PC-3 (cell line): Measurements from ENCODE around the gene MAIP1. TPM values are rescaled to one million over a fixed set of nuclear protein-coding genes. Genes with fewer than 3 reads are reported as not detected.

ENCODE experiments used
- ATAC-seq: fragments of 200-7000 bp; cut with Tn5 transposase; 2 replicates; pipeline ENCODE4 v1.9.1; 2020; ENCODE audit warnings: mild to moderate bottlenecking, moderate library complexity
- BruUV-seq: library from RNA; stranded (reverse); fragments of 400-500 nt; replicated peaks from 2 replicates; lab custom pipeline; 2021; lab: Mats Ljungman, UMichigan
- CTCF ChIA-PET: fragments of 300-600 bp; sonication (Branson Sonifier 250); formaldehyde crosslinking; loops from one replicate; lab custom pipeline; 2022; ENCODE audit warnings: antibody characterized with exemption; lab: Charles Lee
- POLR2A ChIA-PET: fragments of 300-600 bp; sonication (Branson Sonifier 250); formaldehyde crosslinking; loops from one replicate; lab custom pipeline; 2022; ENCODE audit warnings: antibody characterized with exemption; ENCODE audit not compliant: unreplicated experiment; lab: Charles Lee
- DNase-seq: peaks from one replicate; pipeline ENCODE4 v3.0.0-alpha.2; 2015
- H2AFZ ChIP-seq: fragments of 300-600 bp; sonication (generic); 2 replicates; pipeline ENCODE4 v1.6.0; 2016; ENCODE audit warnings: antibody characterized with exemption, low read length
- H3F3A ChIP-seq: fragments of 300-600 bp; sonication (generic); one replicate; pipeline ENCODE4 v1.6.0; 2017; ENCODE audit warnings: antibody characterized with exemption, low read length, control low read depth, mild to moderate bottlenecking; ENCODE audit not compliant: unreplicated experiment
- H3K27ac ChIP-seq: fragments of 300-600 bp; sonication (generic); 2 replicates; pipeline ENCODE4 v1.5.1; 2016; ENCODE audit warnings: mild to moderate bottlenecking, low read length
- H3K27me3 ChIP-seq: fragments of 300-600 bp; sonication (generic); 2 replicates; pipeline ENCODE4 v1.6.1; 2016; ENCODE audit warnings: low read length, mixed read lengths
- H3K36me3 ChIP-seq: fragments of 300-600 bp; sonication (generic); 2 replicates; pipeline ENCODE4 v1.6.1; 2016; ENCODE audit warnings: low read depth, mixed run types, low read length, mixed read lengths
- H3K4me1 ChIP-seq: fragments of 300-600 bp; sonication (generic); 2 replicates; pipeline ENCODE4 v1.5.1; 2016; ENCODE audit warnings: low read length; ENCODE audit not compliant: insufficient read depth
- H3K4me2 ChIP-seq: fragments of 300-600 bp; sonication (generic); 2 replicates; pipeline ENCODE4 v1.6.0; 2016; ENCODE audit warnings: low read length
- H3K4me3 ChIP-seq: fragments of 300-600 bp; sonication (generic); 2 replicates; pipeline ENCODE4 v1.5.1; 2016; ENCODE audit warnings: mild to moderate bottlenecking, low read length, mixed read lengths
- H3K79me2 ChIP-seq: fragments of 300-600 bp; sonication (generic); 2 replicates; pipeline ENCODE4 v1.6.1; 2017; ENCODE audit warnings: low read length, mixed read lengths
- H3K9ac ChIP-seq: fragments of 300-600 bp; sonication (generic); 2 replicates; pipeline ENCODE4 v1.6.0; 2016; ENCODE audit warnings: mild to moderate bottlenecking, low read length
- H3K9me2 ChIP-seq: fragments of 300-600 bp; sonication (generic); replicated peaks from 2 replicates; pipeline ENCODE4 v1.6.1; 2016; ENCODE audit warnings: mixed run types, low read length, mixed read lengths
- H3K9me3 ChIP-seq: fragments of 300-600 bp; sonication (generic); 2 replicates; pipeline ENCODE4 v1.6.1; 2016; ENCODE audit warnings: low read length, mixed read lengths
- H4K20me1 ChIP-seq: fragments of 300-600 bp; sonication (generic); 2 replicates; pipeline ENCODE4 v1.6.1; 2016; ENCODE audit warnings: low read length, mixed read lengths
- CTCF ChIP-seq: fragments of 300-600 bp; sonication (generic); conservative IDR thresholded peaks from 2 replicates; pipeline ENCODE4 v1.5.1; 2017; ENCODE audit warnings: antibody characterized with exemption, low read depth, mild to moderate bottlenecking, low read length
- EZH2 ChIP-seq: fragments of 300-600 bp; sonication (generic); IDR thresholded peaks from one replicate; pipeline ENCODE4 v1.6.1; 2017; ENCODE audit warnings: antibody characterized with exemption, mild to moderate bottlenecking, low read length; ENCODE audit not compliant: unreplicated experiment
- EZH2phosphoT487 ChIP-seq: fragments of 300-600 bp; sonication (generic); IDR thresholded peaks from 2 replicates; pipeline ENCODE4 v1.6.1; 2018; ENCODE audit warnings: mild to moderate bottlenecking, antibody characterized with exemption, low read length, borderline replicate concordance
- intact Hi-C: fragments of 100-400 bp; cut with micrococcal nuclease; formaldehyde crosslinking; loops from 2 replicates; pipeline ENCODE4 v1.9.0; 2023
- total RNA-seq: library from RNA; depleted of rRNA; stranded (reverse); fragments of >200 nt; gene quantifications from 2 replicates; pipeline ENCODE4 v1.2.3, GENCODE V29; 2014

The MAIP1 gene
- total RNA-seq, 1 experiment from 2014 or later = 44.7 TPM

GRCh38 chr2:199977984-199978415 lies 22.6 kb downstream of the MAIP1 start:
- peaks cover 5% of the 10 kb centered on the region; the same call in 1 of the 2 replicates for H3K36me3 ChIP-seq
- H3K4me2 ChIP-seq = peak overlapping the region; percentile 82
- H3K27me3 ChIP-seq = no peaks in the 10 kb centered on the region
- H3K9me2 ChIP-seq = no peaks in the 10 kb centered on the region
- H2AFZ ChIP-seq = no peak overlapping the region
- intact Hi-C loops = loop anchor here (2.0 to 5.0 kb wide), 2 partner anchors 281 to 429 kb away; no protein-coding TSS in a partner anchor
- peaks cover 26% of the 10 kb centered on the region for H3K4me1 ChIP-seq
- peak overlapping the region; percentile 75 for H3K27ac ChIP-seq
- no peaks in the 10 kb centered on the region for H3K9me3 ChIP-seq
- H4K20me1 ChIP-seq = no peaks in the 10 kb centered on the region
- H3F3A ChIP-seq = no peaks in the 10 kb centered on the region
- H3K79me2 ChIP-seq = no peaks in the 10 kb centered on the region
- peak overlapping the region; percentile 50 for H3K4me3 ChIP-seq
- no TSS peak for BruUV-seq
- no peak for TF ChIP-seq EZH2phosphoT487
- no peak for TF ChIP-seq EZH2
- no peak for TF ChIP-seq CTCF
- ChIA-PET CTCF (no interaction called here), POLR2A (interaction anchor here (0.5 to 0.6 kb wide), 2 partner anchors 736 to 1489 kb away, joined by 3 to 29 read pairs; no protein-coding TSS in a partner anchor)
- H3K9ac ChIP-seq = peak overlapping the region; percentile 27
- peak; percentile 81 for ATAC-seq
- DNase-seq = peak; percentile 93

- Histone ChIP-seq H3K9me2 (no peaks in the 10 kb centered on the region), H3K4me2 (peak overlapping the region; percentile 12; the same call in 1 of the 2 replicates), H3K79me2 (no peaks in the 10 kb centered on the region), H3K4me3 (no peak overlapping the region), H3K27ac (no peak overlapping the region), H3K27me3 (no peaks in the 10 kb centered on the region), H2AFZ (no peak overlapping the region), H3K9me3 (no peaks in the 10 kb centered on the region), H3K4me1 (peaks cover 26% of the 10 kb centered on the region), H4K20me1 (no peaks in the 10 kb centered on the region), H3K9ac (no peak overlapping the region), H3K36me3 (peaks cover 3% of the 10 kb centered on the region; the same call in 1 of the 2 replicates), H3F3A (no peaks in the 10 kb centered on the region)
- no TSS peak for BruUV-seq
- DNase-seq (no peak), ATAC-seq (no peak)
- TF ChIP-seq CTCF (no peak), EZH2phosphoT487 (no peak), EZH2 (no peak)
- intact Hi-C loops = loop anchor here (2.0 to 5.0 kb wide), 2 partner anchors 279 to 428 kb away; no protein-coding TSS in a partner anchor
- CTCF ChIA-PET = no interaction called here
- POLR2A ChIA-PET = no interaction called here
Measured at GRCh38 chr2:199979398-199979797, 24.0 kb downstream of the MAIP1 start.

GRCh38 chr2:199979832-199980628 lies 24.6 kb downstream of the MAIP1 start:
- H3K27ac ChIP-seq = no peak overlapping the region
- BruUV-seq = no TSS peak
- no peaks in the 10 kb centered on the region for H4K20me1 ChIP-seq
- TF ChIP-seq CTCF = peak; percentile 96
- no peak for TF ChIP-seq EZH2phosphoT487
- TF ChIP-seq EZH2 = no peak
- intact Hi-C loops = loop anchor here (1.0 to 10.0 kb wide), 6 partner anchors 97 to 501 kb away; partner anchors contain the start of gene SPATS2L
- ChIA-PET POLR2A (no interaction called here), CTCF (no interaction called here)
- H3K4me1 ChIP-seq = peaks cover 26% of the 10 kb centered on the region
- H3K36me3 ChIP-seq = no peaks in the 10 kb centered on the region
- DNase-seq = peak; percentile 89
- no peaks in the 10 kb centered on the region for H3K9me3 ChIP-seq
- no peak overlapping the region for H3K9ac ChIP-seq
- H3K4me3 ChIP-seq = no peak overlapping the region
- no peaks in the 10 kb centered on the region for H3K79me2 ChIP-seq
- H3K4me2 ChIP-seq = peak overlapping the region; percentile 12; the same call in 1 of the 2 replicates
- no peaks in the 10 kb centered on the region for H3K27me3 ChIP-seq
- no peaks in the 10 kb centered on the region for H3K9me2 ChIP-seq
- ATAC-seq = peak; percentile 52
- H2AFZ ChIP-seq = no peak overlapping the region
- H3F3A ChIP-seq = no peaks in the 10 kb centered on the region
